KOPT-K1 (cell line): Measurements from ENCODE around the gene ARMC8.
A peak's percentile ranks its signal among the peaks of the same experiment; 100 is the strongest.

Source experiments
- H3K27ac ChIP-seq: fragments of 200-600 bp; sonication (generic); 2 replicates; pipeline ENCODE4 v1.5.1; 2016; ENCODE audit warnings: antibody characterized with exemption, mild to moderate bottlenecking, low read depth, low read length; ENCODE audit not compliant: poor library complexity, severe bottlenecking
- H3K36me3 ChIP-seq: fragments of 200-600 bp; sonication (generic); 2 replicates; pipeline ENCODE4 v1.5.1; 2017; ENCODE audit warnings: antibody characterized with exemption, mild to moderate bottlenecking, low read length, moderate library complexity; ENCODE audit not compliant: insufficient read depth
- H3K9me3 ChIP-seq: fragments of 200-600 bp; sonication (generic); 2 replicates; pipeline ENCODE4 v1.5.1; 2017; ENCODE audit warnings: antibody characterized with exemption, low read length, mild to moderate bottlenecking; ENCODE audit not compliant: insufficient read depth, poor library complexity, severe bottlenecking

The ARMC8 gene

GRCh38 chr3:138186803-138187295 lies 252 bp upstream of the ARMC8 start:
- Histone ChIP-seq H3K9me3 (no peaks in the 10 kb centered on the region), H3K27ac (peak overlapping the region; percentile 97), H3K36me3 (peaks cover 23% of the 10 kb centered on the region)

DNA sequence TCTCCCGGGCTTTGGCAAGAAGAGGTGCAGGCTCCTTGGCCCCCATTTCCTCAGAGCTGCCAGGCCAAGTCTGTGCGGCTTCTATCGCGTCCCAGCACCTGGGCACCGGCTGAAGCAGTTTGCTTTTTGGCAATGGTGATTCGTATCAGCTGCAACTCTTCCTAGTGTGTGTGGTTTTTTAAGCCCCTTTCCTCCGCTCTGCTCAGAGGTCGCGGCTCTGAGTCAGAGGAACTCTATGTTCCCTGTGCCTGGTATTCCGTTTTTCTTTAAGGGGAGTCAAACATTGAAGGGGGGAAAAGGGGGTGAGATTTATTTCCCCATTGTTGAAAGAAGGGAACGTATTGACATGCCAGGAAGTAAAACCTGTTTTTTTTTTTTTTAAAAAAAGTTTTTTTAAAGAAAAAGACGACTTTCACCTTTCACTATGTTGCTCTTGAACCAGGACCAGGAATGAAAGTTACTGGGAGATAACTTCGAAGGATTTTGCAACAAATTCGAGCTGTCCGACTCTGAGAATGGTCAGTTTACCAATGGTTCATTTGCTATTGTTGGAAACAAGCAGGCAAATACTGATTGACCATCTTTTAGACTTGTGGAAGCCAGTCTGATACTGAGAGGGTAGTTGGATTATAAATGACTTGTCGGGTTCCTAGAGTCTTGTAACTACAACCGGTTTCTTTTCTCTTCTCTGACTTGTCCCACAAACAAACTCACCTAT lies 1.1 kb downstream of the ARMC8 start:
- Histone ChIP-seq H3K36me3 (peaks cover 27% of the 10 kb centered on the region), H3K9me3 (no peaks in the 10 kb centered on the region), H3K27ac (peak overlapping the region; percentile 97)

DNA sequence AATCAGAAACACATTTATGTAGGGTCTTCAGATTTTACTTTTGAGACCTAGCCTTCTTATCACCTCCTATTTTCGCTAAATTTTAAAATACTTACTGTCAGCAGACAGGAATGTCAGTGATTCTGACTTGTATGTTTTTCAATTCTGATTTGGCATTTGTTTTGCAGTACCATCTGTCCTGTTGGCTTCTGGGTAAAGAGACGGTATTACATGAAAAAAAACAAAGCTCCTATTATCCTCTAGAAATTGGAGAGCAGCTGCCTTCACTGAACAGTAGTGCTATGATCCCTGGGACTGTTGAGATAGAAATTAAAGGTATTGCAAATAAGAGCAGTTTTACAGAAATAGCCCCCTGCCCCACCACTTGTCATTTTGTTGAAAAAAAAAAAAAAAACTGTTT lies 8.4 kb downstream of the ARMC8 start:
- H3K36me3 ChIP-seq = peaks cover 29% of the 10 kb centered on the region
- no peak overlapping the region for H3K27ac ChIP-seq
- H3K9me3 ChIP-seq = no peaks in the 10 kb centered on the region

DNA sequence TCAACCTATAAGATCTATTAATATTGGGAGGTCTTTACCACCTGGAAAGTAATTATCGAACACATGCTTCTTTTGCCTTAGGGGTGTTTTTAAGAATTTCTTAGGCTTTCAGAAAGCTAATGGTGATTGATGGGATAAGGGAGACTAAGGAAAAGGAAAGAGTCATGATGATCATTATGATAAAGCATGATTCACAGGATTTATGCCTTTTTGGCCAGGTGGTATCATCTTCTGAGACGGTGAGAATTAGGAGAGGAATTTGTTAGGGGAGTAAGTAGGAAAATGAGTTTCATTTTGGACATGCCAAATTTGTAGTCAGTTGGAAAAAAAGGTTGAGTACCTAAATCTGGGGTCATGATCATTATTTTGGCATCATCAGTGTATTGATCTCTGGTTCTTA lies 8.9 kb downstream of the ARMC8 start:
- Histone ChIP-seq H3K36me3 (peaks cover 24% of the 10 kb centered on the region), H3K27ac (no peak overlapping the region), H3K9me3 (no peaks in the 10 kb centered on the region)

- no peak overlapping the region for H3K27ac ChIP-seq
- no peaks in the 10 kb centered on the region for H3K9me3 ChIP-seq
- H3K36me3 ChIP-seq = peaks cover 15% of the 10 kb centered on the region
Measured at GRCh38 chr3:138197058-138197457, 10.0 kb downstream of the ARMC8 start.

- Histone ChIP-seq H3K36me3 (peaks cover 12% of the 10 kb centered on the region), H3K27ac (no peak overlapping the region), H3K9me3 (no peaks in the 10 kb centered on the region)
Measured at GRCh38 chr3:138197524-138197923, 10.4 kb downstream of the ARMC8 start.

- Histone ChIP-seq H3K27ac (no peak overlapping the region), H3K36me3 (peaks cover 18% of the 10 kb centered on the region), H3K9me3 (no peaks in the 10 kb centered on the region)
Measured at GRCh38 chr3:138199851-138200250, 12.8 kb downstream of the ARMC8 start.

- Histone ChIP-seq H3K9me3 (no peaks in the 10 kb centered on the region), H3K36me3 (peaks cover 20% of the 10 kb centered on the region), H3K27ac (no peak overlapping the region)
Measured at GRCh38 chr3:138200424-138200823, 13.3 kb downstream of the ARMC8 start.

- H3K27ac ChIP-seq = no peak overlapping the region
- peaks cover 9% of the 10 kb centered on the region for H3K9me3 ChIP-seq
- peaks cover 30% of the 10 kb centered on the region; the same call in 1 of the 2 replicates for H3K36me3 ChIP-seq
Measured at GRCh38 chr3:138202945-138203701, 16.0 kb downstream of the ARMC8 start.

DNA sequence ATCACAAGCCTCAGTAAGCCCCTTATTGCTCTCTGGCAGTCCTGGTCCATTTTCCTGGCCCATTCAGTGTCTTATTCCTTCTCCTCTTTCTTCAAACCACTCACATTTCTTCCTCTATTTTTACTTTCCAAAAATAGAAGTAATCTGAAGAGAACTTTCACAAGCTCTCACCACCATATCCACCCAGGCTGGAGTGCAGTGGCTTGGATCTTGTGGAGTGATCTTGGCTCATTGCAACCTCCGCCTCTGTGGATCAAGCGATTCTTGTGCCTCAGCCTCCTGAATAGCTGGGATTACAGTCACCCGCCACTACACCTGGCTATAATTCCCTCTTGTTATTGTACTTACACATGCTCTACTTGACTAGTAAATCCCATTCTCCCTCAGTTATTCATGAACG lies 16.8 kb downstream of the ARMC8 start:
- H3K9me3 ChIP-seq = peaks cover 13% of the 10 kb centered on the region
- no peak overlapping the region for H3K27ac ChIP-seq
- H3K36me3 ChIP-seq = peaks cover 34% of the 10 kb centered on the region; the same call in 1 of the 2 replicates

DNA sequence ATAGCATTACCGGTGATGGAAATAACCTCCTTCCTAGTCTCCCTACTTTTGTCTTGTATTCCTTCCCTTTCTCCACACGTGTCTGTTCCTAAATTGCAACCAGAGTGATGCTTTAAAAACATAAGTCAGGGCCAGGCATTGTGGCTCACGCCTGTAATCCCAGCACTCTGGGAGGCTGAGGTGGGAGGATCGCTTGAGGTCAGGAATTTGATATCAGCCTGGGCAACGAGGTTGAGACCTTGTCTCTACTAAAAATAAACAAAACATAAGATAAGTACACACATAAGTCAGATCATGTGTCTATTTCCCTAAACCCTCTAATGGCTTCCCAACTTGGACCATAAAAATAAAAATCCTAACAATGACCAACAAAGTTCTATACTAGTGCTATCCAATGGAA lies 18.4 kb downstream of the ARMC8 start:
- H3K27ac ChIP-seq = no peak overlapping the region
- peaks cover 34% of the 10 kb centered on the region; the same call in 1 of the 2 replicates for H3K36me3 ChIP-seq
- peaks cover 13% of the 10 kb centered on the region for H3K9me3 ChIP-seq

DNA sequence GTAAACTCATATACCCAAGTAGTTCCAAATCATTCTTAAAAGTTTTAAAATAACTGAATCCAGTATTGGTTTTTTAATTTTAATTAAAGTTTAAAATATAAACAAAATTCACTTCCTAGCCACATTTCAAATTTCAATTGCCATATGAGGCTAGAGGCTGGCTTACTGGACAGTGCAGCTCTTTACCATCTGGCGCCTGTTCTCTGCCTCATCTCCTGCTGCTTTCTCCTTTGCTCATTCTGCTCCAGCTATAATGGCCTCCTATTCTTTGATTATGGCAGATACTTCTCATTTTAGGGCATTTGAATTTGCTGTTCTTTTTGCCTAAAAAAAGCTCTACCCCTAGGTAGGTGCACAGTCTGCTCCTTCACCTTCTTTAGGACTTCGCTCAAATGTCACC lies 19.1 kb downstream of the ARMC8 start:
- Histone ChIP-seq H3K9me3 (peaks cover 13% of the 10 kb centered on the region), H3K36me3 (peaks cover 34% of the 10 kb centered on the region; the same call in 1 of the 2 replicates), H3K27ac (no peak overlapping the region)

- Histone ChIP-seq H3K36me3 (peaks cover 46% of the 10 kb centered on the region), H3K9me3 (peaks cover 13% of the 10 kb centered on the region), H3K27ac (no peak overlapping the region)
Measured at GRCh38 chr3:138210528-138210927, 23.4 kb downstream of the ARMC8 start.

DNA sequence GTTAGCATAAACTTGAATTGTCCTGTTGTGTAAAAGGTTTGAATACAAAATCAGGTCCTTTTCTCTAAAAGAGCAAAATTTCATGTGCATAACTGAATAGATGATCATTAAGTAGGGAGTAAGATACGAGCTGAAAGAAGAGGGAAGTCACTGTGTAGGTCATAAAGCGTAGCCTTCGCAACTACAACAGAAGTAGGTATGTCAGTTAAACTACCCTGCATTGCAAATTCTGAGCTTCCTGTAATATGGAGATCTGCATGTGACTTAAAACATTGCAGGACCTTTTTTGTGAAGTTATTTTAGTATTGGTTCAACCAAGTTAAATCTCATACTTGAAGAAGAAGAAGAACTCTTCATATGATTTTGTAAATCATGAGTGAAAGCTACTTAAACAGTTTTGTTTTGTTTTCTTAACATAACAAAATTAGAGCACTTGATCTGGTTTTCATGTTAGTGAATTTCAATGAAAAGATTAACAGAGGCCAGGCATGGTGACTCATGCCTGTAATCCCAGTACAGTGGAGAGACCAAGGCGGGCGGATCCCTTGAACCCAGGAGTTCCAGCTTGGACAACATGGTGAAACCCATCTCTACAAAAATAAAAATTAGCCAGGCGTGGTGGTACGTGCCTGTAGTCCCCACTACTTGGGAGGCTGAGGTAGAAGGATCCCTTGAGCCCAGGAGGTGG lies 26.4 kb downstream of the ARMC8 start:
- H3K36me3 ChIP-seq = peaks cover 24% of the 10 kb centered on the region
- no peaks in the 10 kb centered on the region for H3K9me3 ChIP-seq
- H3K27ac ChIP-seq = no peak overlapping the region

GRCh38 chr3:138219255-138219654 lies 32.2 kb downstream of the ARMC8 start:
- H3K27ac ChIP-seq = no peak overlapping the region
- no peaks in the 10 kb centered on the region for H3K9me3 ChIP-seq
- H3K36me3 ChIP-seq = peaks cover 30% of the 10 kb centered on the region
